Activated CD8-positive, alpha-beta memory T cell treated with anti-CD3 and anti-CD28 coated beads for 48 hours (primary cell): ENCODE data around the gene TSHR.

ENCODE experiments used
- DNase-seq, 3 experiments: peaks; one replicate each; pipeline ENCODE4 v3.0.0-alpha.2; 2020; ENCODE audit warnings: low read depth in 2 of 3, low spot score in 2 of 3

Gene TSHR

DNA sequence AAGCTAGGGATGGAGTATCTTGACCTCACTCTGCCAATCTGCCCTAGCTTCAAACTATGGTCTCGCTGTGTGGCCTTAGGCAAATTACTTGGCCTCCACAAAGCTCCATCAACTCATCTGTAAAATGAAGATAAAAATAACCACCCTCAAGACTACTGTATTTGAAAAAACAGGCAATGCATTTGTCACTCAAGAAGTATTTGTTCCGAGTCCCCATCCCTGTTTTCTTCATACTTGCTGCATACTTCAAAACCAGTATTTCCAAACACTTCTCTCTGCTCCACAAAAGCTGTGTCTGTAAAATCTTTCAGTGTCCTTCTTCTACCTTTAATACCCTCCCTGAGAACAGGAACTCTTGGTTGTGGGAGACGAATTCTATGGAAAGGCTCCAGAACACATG, 217.5 kb downstream of the TSHR start:
- DNase-seq = no peak

DNA sequence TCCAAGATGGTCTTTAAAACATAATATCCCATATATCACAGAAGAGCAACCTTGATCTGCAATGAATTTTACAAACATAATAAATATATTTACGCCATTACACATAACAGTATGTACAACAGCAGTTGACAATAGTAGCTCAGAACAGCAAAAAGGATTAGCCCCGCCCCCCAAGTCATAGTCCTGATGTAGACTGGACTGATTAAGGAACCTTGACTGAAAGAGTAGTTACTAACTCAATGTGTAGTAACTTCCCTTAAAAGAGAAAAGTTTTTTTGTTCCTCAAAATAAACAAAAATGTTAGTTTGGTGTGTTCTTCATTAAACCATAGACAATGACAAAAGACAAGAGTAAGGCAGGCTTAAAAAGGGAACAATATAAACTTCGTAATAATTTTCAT, 220.8 kb downstream of the TSHR start:
- DNase-seq = no peak

DNA sequence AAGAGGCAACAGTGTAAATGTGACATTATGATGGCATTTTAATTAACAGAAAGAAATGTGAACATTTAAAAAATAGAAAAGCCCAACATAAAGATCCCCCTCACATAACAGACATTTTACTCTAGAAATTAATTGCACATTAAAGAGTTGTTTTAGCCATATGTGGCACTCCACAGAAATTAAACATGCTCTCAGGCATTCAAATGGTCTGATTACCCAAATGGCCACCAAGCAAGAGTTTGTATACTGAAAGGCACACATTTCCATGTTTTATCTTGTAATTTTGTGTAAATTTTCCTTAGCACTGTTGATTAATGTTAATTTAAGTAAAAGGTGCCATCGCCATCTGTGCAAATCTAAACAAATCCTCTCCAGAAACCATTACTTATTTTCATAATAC, 221.8 kb downstream of the TSHR start:
- no peak for DNase-seq

DNA sequence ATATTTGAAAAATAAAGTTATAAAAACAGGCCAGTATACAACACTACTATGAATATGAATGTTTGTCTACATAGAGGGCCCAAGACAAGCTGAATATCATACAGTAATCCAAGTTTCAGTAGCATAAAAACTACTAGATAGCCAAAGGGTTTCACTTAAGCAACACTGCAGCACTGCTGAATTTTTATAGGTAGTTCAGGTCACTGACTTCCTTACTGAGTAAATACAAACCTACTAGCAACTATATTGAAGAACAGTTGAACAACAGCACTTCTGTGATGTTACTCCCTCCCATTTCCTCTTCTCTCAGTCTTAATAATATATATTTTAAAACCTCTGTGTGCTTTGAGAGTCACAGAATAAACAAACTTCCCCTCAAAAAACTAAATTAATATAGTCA, 222.6 kb downstream of the TSHR start:
- DNase-seq = no peak

DNA sequence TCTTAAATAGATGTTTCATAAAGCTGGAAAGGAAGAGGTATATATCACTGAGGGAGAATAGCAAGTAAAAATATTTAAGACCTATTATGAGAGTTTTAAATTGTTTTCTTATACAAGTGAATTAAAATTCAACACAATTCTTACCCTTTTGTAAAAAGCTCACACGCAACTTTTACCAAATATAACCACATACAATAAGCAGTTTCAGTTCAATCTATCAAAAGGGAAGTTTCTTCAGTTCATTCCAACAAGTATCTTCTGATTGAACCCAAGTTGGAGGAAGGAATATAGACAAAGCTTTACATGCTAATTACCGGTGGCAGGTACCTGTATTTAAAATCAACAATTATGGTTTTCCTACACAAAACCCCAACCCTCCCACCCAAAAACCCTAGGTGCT, 224.2 kb downstream of the TSHR start:
- DNase-seq = no peak

DNA sequence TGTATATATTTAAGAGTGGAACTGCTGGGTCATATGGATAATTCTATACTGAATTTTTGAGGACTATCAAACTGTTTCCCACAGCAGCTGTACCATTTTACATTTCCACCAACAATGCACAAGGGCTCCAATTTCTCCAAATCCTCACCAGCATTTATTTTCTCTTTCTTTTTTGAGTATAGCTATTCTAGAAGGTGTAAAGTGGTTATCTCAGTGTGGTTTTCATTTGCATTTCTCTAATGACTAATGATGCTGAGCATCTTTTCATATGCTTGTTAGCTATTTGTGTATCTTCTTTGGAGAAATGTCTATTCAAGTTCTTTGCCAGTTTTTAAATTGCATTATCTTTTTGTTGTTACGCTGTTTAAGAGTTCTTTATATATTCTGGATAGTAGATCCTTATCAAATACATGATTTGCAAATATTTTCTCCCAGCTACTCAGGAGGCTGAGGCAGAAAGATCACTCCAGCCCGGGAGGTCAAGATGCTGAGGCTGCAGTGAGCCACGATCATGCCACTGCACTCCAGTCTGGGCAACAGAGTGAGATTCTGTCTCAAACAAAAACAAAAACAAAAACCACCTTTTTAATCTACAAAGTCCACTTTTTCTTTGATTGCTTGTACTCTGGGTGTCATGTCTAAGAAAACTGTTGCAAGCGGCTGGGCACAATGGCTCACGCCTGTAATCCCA, 232.6 kb downstream of the TSHR start:
- no peak for DNase-seq

DNA sequence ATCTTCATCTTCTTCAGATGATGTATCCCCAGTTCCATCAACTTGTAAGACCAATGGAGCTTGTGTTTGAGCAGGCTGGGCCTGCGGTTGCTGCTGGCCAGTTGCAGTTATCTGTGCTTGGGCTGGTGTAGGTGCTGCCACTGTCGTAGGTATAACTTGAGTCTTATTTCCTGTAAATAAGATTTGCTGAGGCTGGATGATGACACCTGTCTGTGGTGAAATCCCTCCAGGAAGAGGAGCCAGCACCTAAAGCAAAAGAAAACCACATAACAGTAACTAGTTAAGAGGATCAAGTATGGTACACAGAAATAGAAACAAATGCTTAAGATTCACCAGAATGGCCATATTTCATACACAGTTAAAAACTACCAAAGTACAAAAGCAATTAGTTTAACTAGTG, 237.2 kb downstream of the TSHR start:
- DNase-seq = no peak

DNA sequence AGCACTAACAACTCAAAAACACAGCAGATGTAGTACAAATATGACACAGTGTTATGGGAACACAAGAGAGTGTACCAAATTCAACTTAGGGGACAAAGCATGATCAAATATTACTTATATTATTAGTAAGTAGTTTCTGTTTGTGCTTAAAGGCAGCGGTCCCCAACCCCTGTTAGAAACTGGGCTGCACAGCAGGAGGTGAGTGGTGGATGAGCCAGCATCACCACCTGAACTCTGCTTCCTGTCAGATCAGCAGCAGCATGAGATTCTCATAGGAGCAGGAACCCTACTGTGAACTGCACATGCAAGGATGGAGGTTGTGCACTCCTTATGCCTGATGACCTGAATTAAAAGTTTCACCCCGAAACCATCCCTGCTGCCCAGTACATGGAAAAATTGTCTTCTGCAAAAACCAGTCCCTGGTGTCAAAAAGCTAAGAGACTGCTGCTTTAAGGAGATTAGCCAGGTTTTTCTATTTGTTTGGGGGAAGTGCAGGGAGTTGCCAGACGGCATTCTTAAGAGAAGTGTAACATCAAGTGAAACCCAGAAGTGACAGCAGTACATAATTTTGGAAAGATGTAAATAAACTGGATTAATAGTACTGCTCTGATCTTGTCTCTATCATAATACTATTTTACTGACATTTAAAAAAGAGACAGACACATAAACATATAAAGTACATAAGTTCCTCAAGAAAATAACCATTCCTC, 238.7 kb downstream of the TSHR start:
- no peak for DNase-seq
